ENCODE data around the gene CACNA1B. TPM values are rescaled to one million over a fixed set of nuclear protein-coding genes. Genes with fewer than 3 reads are reported as not detected.

The CACNA1B gene
- total and polyA plus RNA-seq, 11 donors, result 0.03 to 0.25 (median 0.13) TPM

DNA sequence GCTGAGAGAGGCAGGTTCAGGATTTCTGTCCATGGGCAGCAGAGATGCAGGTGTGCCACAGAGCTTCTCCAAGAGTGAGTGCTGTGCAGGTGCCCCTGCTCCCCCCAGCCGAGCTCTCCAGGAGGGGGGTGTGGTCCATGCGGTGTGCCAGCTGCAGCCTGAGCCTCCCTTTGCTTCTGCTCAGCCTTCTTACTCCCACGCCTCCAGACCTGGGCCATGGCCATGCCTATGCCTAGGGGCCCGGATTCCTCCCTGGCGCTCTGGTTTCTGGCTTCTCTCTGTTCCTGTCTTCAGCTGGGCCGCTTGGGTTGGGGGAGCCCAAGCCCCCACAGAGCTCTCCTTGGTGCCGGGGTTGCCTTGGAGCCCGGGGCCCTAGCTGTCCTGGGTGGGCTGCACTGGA lies 133.3 kb downstream of the CACNA1B start:
- no peak for TF ChIP-seq POLR2A (IDR thresholded peaks at IDR 0.05)
- TF ChIP-seq, protein P1, sequence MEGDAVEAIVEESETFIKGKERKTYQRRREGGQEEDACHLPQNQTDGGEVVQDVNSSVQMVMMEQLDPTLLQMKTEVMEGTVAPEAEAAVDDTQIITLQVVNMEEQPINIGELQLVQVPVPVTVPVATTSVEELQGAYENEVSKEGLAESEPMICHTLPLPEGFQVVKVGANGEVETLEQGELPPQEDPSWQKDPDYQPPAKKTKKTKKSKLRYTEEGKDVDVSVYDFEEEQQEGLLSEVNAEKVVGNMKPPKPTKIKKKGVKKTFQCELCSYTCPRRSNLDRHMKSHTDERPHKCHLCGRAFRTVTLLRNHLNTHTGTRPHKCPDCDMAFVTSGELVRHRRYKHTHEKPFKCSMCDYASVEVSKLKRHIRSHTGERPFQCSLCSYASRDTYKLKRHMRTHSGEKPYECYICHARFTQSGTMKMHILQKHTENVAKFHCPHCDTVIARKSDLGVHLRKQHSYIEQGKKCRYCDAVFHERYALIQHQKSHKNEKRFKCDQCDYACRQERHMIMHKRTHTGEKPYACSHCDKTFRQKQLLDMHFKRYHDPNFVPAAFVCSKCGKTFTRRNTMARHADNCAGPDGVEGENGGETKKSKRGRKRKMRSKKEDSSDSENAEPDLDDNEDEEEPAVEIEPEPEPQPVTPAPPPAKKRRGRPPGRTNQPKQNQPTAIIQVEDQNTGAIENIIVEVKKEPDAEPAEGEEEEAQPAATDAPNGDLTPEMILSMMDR (IDR thresholded peaks at IDR 0.05), result no peak
- Histone ChIP-seq H3K4me3 (no peak overlapping the region), H3K9me3 (no peaks in the 10 kb centered on the region), H3K27ac (no peak overlapping the region), H3K27me3 (no peaks in the 10 kb centered on the region), H3K36me3 (no peaks in the 10 kb centered on the region), H3K4me1 (peaks cover 0 to 6% (median 0%) of the 10 kb centered on the region in 12 donors)
- ATAC-seq, result no peak
- intact Hi-C loops (cut with DNase I), result no loop called here
- DNase-seq, result peak in 2 of 5 donors; percentile 10 to 45
- WGBS, 4 donors, result 60 to 82% (median 75%) methylated on average over 1 to 8 of the region's 8 CpGs

DNA sequence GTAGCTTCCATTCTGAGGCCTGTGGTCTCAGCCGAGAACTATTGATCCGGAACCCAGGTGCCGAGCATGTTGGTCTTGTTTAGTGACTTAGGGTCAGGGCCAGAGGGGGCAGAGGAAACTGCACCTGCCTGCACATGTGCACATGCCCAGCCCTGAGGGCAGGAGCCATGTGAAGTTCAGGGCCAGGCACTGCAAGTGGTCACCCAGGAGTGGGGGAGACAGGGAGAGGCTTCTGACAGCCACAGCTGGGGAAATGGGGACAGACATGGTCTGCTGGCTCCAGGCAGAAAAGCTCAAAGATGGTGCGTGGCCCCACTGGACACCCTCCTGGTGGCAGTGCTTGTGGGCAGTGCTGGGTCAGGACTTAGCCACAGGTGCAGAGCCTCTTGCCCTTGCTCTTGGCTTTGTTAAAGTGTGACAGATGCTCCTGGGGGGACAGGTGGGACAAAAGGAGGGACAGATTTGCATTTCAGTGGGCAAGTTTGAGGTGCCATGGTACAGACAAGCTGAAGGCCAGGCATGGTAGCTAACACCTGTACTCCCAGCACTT lies 134.4 kb downstream of the CACNA1B start:
- Histone ChIP-seq H3K4me3 (no peak overlapping the region), H3K9me3 (no peaks in the 10 kb centered on the region), H3K27ac (no peak overlapping the region), H3K27me3 (no peaks in the 10 kb centered on the region), H3K4me1 (peaks cover 0 to 6% (median 0%) of the 10 kb centered on the region in 12 donors), H3K36me3 (no peaks in the 10 kb centered on the region)
- WGBS, 4 donors, result 87 to 92% (median 90%) methylated on average over 4 of the region's 4 CpGs
- DNase-seq, result peak in 1 of 5 donors; percentile 18
- ATAC-seq, result no peak
- no peak for TF ChIP-seq POLR2A (IDR thresholded peaks at IDR 0.05)
- TF ChIP-seq, protein P1 (IDR thresholded peaks at IDR 0.05), result no peak
- intact Hi-C loops (cut with DNase I), result no loop called here

DNA sequence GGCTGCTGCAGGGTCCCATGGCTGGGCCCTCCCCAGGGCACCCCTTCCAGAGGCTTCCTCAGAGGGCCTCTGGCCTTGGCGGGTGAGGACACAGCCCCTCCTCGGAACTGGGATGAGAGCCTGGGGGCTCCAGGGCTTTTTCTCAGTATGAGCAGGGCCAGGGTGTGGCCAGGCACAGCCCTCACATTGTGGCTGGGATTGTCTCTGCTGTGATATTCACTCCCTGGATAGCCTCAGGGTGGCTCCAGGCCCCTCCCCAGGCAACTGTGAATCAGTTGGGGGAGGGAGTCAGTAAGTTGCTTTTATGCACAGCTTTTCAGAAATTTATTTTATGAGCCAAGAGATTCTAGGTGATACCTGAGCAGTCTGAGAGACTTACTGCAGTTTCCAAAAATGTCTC lies 135.7 kb downstream of the CACNA1B start:
- DNase-seq, result peak in 1 of 5 donors; percentile 33
- no peaks in the 10 kb centered on the region for H3K9me3 ChIP-seq
- H3K27ac ChIP-seq, result no peak overlapping the region
- intact Hi-C loops (cut with DNase I), result no loop called here
- no peak overlapping the region for H3K4me3 ChIP-seq
- H3K27me3 ChIP-seq, result no peaks in the 10 kb centered on the region
- TF ChIP-seq, protein P1 (IDR thresholded peaks at IDR 0.05), result no peak
- ATAC-seq, result no peak
- no peaks in the 10 kb centered on the region for H3K36me3 ChIP-seq
- 60 to 100% (median 80%) methylated on average over 1 to 2 of the region's 2 CpGs for WGBS, 4 donors
- peaks cover 0 to 6% (median 0%) of the 10 kb centered on the region in 12 donors for H3K4me1 ChIP-seq

DNA sequence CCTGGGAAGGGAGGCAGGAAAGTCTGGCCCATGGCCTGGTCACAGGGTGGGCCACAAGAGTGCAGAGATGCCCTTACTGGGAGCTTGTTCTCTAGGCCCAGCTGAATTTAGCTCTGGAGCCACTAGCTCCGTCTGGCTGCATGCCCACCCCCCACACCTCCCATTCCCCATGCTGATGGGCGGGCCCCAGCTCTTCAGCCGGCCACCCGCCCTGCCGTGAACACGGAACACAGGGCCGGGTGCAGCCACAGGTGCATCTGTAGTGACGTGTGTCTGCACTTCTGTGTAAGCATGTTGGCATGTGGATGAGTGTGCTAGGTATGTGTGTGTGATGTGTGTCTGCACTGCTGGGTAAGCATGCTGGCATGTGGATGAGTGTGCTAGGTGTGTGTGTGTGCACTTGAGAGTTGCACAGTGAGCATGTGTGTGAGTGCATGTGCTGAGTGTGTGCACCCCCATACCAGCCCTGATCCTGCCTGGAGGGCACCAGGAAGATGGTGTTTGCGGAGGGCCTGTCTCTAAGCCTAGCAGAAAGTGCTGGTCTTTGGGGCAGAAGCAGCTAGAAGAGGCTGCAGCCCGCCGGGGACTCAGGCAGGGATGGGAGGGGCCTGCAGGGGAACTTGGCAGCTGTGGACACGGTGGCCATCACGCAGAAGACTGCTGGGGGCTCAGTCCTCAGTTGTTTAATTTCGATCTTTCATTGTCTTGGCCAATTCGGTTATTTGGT lies 136.4 kb downstream of the CACNA1B start:
- intact Hi-C loops (cut with DNase I), result no loop called here
- Histone ChIP-seq H3K4me3 (no peak overlapping the region), H3K27ac (no peak overlapping the region), H3K36me3 (no peaks in the 10 kb centered on the region), H3K9me3 (no peaks in the 10 kb centered on the region), H3K27me3 (no peaks in the 10 kb centered on the region), H3K4me1 (peaks cover 0 to 6% (median 0%) of the 10 kb centered on the region in 12 donors)
- TF ChIP-seq POLR2A (IDR thresholded peaks at IDR 0.05), result no peak
- TF ChIP-seq, protein P1 (IDR thresholded peaks at IDR 0.05), result no peak
- WGBS, 4 donors, result 65 to 69% (median 68%) methylated on average over 14 to 15 of the region's 15 CpGs
- DNase-seq, result peak in 1 of 5 donors; percentile 43
- ATAC-seq, result peak in 2 of 4 donors; percentile 24 to 48
